Stimulated activated CD4-positive, alpha-beta T cell treated with anti-CD3 and anti-CD28 coated beads, Interleukin-4, amount 100 ng/mL, for 4 hours (primary cell): ENCODE results near the gene B3GNT2.
"Not testable (repeated sequence)": the region's sequence is repeated elsewhere in the genome, so short reads cannot be mapped to it uniquely, and the experiment has no call there.

Experiments
- DNase-seq, 2 experiments: peaks; one replicate each; pipeline ENCODE4 v3.0.0-alpha.2; 2020

The B3GNT2 gene

GRCh38 chr2:62185475-62186155 lies 10.3 kb upstream of the B3GNT2 start:
- no peak for DNase-seq

GRCh38 chr2:62186156-62186905 lies 9.6 kb upstream of the B3GNT2 start:
- DNase-seq, result no peak

- no peak for DNase-seq
Measured at GRCh38 chr2:62187246-62187645, 8.7 kb upstream of the B3GNT2 start.

GRCh38 chr2:62188416-62188815 lies 7.5 kb upstream of the B3GNT2 start:
- no peak for DNase-seq

- DNase-seq, result no peak
Measured at GRCh38 chr2:62189196-62189595, 6.7 kb upstream of the B3GNT2 start.

- no peak for DNase-seq
Measured at GRCh38 chr2:62192811-62193210, 3.1 kb upstream of the B3GNT2 start.

- DNase-seq, result no peak
Measured at GRCh38 chr2:62194558-62195420, 1.1 kb upstream of the B3GNT2 start.

- peak; percentile 48 to 54 for DNase-seq
Measured at GRCh38 chr2:62196278-62196901, 475 bp downstream of the B3GNT2 start.

- peak in 1 of 2 experiments; percentile 28 for DNase-seq
Measured at GRCh38 chr2:62197011-62197924, 1.4 kb downstream of the B3GNT2 start.

- no peak for DNase-seq
Measured at GRCh38 chr2:62197925-62198633, 2.2 kb downstream of the B3GNT2 start.

GRCh38 chr2:62198854-62199253 lies 2.9 kb downstream of the B3GNT2 start:
- DNase-seq, result not testable (repeated sequence)

GRCh38 chr2:62199392-62200125 lies 3.6 kb downstream of the B3GNT2 start:
- DNase-seq, result no peak

GRCh38 chr2:62200291-62200841 lies 4.5 kb downstream of the B3GNT2 start:
- no peak for DNase-seq

- no peak for DNase-seq
Measured at GRCh38 chr2:62200868-62201267, 5.0 kb downstream of the B3GNT2 start.

- no peak for DNase-seq
Measured at GRCh38 chr2:62201307-62201706, 5.4 kb downstream of the B3GNT2 start.

- no peak for DNase-seq
Measured at GRCh38 chr2:62202019-62202722, 6.3 kb downstream of the B3GNT2 start.

GRCh38 chr2:62202729-62203128 lies 6.8 kb downstream of the B3GNT2 start:
- DNase-seq, result no peak

GRCh38 chr2:62203459-62203858 lies 7.5 kb downstream of the B3GNT2 start:
- DNase-seq, result no peak

GRCh38 chr2:62204998-62205496 lies 9.1 kb downstream of the B3GNT2 start:
- no peak for DNase-seq
